ENCODE results near the gene PLCH2. TPM values are rescaled to one million over a fixed set of nuclear protein-coding genes. Genes with fewer than 3 reads are reported as not detected.
"Not testable (repeated sequence)": the region's sequence is repeated elsewhere in the genome, so short reads cannot be mapped to it uniquely, and the experiment has no call there.

Gene PLCH2
- total and polyA plus RNA-seq, 4 donors, result 2.1 to 7.9 (median 3.4) TPM

GRCh38 chr1:2455757-2456156 lies 20.3 kb upstream of the PLCH2 start:
- DNase-seq (no peak), ATAC-seq (ENCODE audit: insufficient read depth, low FRiP score) (no peak)
- H3K4me1 ChIP-seq (ENCODE audit: control insufficient read depth in 5 of 5, insufficient read depth in 5 of 5, low read length in 5 of 5), result peaks cover 0 to 12% (median 0%) of the 10 kb centered on the region in 5 donors
- H3K4me3 ChIP-seq, result no peak overlapping the region
- H3K27ac ChIP-seq (ENCODE audit: low read depth in 1 of 2, low read length in 1 of 2), result no peak overlapping the region
- H3K9me3 ChIP-seq (ENCODE audit: control insufficient read depth in 4 of 4, insufficient read depth in 3 of 4, low read length in 3 of 4), result no peaks in the 10 kb centered on the region
- H3K36me3 ChIP-seq (ENCODE audit: control insufficient read depth in 4 of 4, insufficient read depth in 4 of 4, low read length in 4 of 4), result no peaks in the 10 kb centered on the region
- peaks cover 0 to 12% (median 0%) of the 10 kb centered on the region in 3 donors for H3K27me3 ChIP-seq (ENCODE audit: control insufficient read depth in 3 of 3, insufficient read depth in 3 of 3, low read length in 2 of 3)
- WGBS, 2 donors, result 69 to 80% methylated on average over 18 to 21 of the region's 21 CpGs
- no peak for TF ChIP-seq CTCF (IDR thresholded peaks at IDR 0.05; ENCODE audit: control extremely low read depth, extremely low read depth)
- no peak overlapping the region for H3K9ac ChIP-seq (ENCODE audit: insufficient read depth in 1 of 2, low read length in 2 of 2)

GRCh38 chr1:2457444-2457843 lies 18.6 kb upstream of the PLCH2 start:
- no peak overlapping the region for H3K4me3 ChIP-seq
- no peak overlapping the region for H3K9ac ChIP-seq (ENCODE audit: insufficient read depth in 1 of 2, low read length in 2 of 2)
- peaks cover 0 to 8% (median 0%) of the 10 kb centered on the region in 3 donors for H3K27me3 ChIP-seq (ENCODE audit: control insufficient read depth in 3 of 3, insufficient read depth in 3 of 3, low read length in 2 of 3)
- no peak overlapping the region for H3K27ac ChIP-seq (ENCODE audit: low read depth in 1 of 2, low read length in 1 of 2)
- ATAC-seq (ENCODE audit: insufficient read depth, low FRiP score), result no peak
- WGBS, 2 donors, result 81 to 82% methylated on average over 17 of the region's 17 CpGs
- H3K36me3 ChIP-seq (ENCODE audit: control insufficient read depth in 4 of 4, insufficient read depth in 4 of 4, low read length in 4 of 4), result no peaks in the 10 kb centered on the region
- DNase-seq, result no peak
- H3K9me3 ChIP-seq (ENCODE audit: control insufficient read depth in 4 of 4, insufficient read depth in 3 of 4, low read length in 3 of 4), result no peaks in the 10 kb centered on the region
- H3K4me1 ChIP-seq (ENCODE audit: control insufficient read depth in 5 of 5, insufficient read depth in 5 of 5, low read length in 5 of 5), result peaks cover 0 to 7% (median 0%) of the 10 kb centered on the region in 5 donors
- no peak for TF ChIP-seq CTCF (IDR thresholded peaks at IDR 0.05; ENCODE audit: control extremely low read depth, extremely low read depth)

- peaks cover 0 to 17% (median 1%) of the 10 kb centered on the region in 5 donors for H3K4me1 ChIP-seq (ENCODE audit: control insufficient read depth in 5 of 5, insufficient read depth in 5 of 5, low read length in 5 of 5)
- 84 to 87% methylated on average over 18 of the region's 18 CpGs for WGBS, 2 donors
- H3K9ac ChIP-seq (ENCODE audit: insufficient read depth in 1 of 2, low read length in 2 of 2), result no peak overlapping the region
- DNase-seq, result no peak
- peaks cover 0 to 16% (median 0%) of the 10 kb centered on the region in 3 donors for H3K27me3 ChIP-seq (ENCODE audit: control insufficient read depth in 3 of 3, insufficient read depth in 3 of 3, low read length in 2 of 3)
- ATAC-seq (ENCODE audit: insufficient read depth, low FRiP score), result no peak
- H3K4me3 ChIP-seq, result no peak overlapping the region
- peaks cover 0 to 2% (median 0%) of the 10 kb centered on the region in 4 donors for H3K9me3 ChIP-seq (ENCODE audit: control insufficient read depth in 4 of 4, insufficient read depth in 3 of 4, low read length in 3 of 4)
- TF ChIP-seq CTCF (IDR thresholded peaks at IDR 0.05; ENCODE audit: control extremely low read depth, extremely low read depth), result no peak
- H3K27ac ChIP-seq (ENCODE audit: low read depth in 1 of 2, low read length in 1 of 2), result no peak overlapping the region
- no peaks in the 10 kb centered on the region for H3K36me3 ChIP-seq (ENCODE audit: control insufficient read depth in 4 of 4, insufficient read depth in 4 of 4, low read length in 4 of 4)
These were observed 17.4 kb upstream of the PLCH2 start for GRCh38 chr1:2458687-2459086.

GRCh38 chr1:2459102-2459753 lies 16.9 kb upstream of the PLCH2 start:
- not testable (repeated sequence) for H3K9me3 ChIP-seq (ENCODE audit: control insufficient read depth in 4 of 4, insufficient read depth in 3 of 4, low read length in 3 of 4); H3K27ac ChIP-seq (ENCODE audit: low read depth in 1 of 2, low read length in 1 of 2); H3K9ac ChIP-seq (ENCODE audit: insufficient read depth in 1 of 2, low read length in 2 of 2); H3K36me3 ChIP-seq (ENCODE audit: control insufficient read depth in 4 of 4, insufficient read depth in 4 of 4, low read length in 4 of 4); H3K4me3 ChIP-seq; ATAC-seq (ENCODE audit: insufficient read depth, low FRiP score); DNase-seq
- WGBS, 2 donors, result 74 to 88% methylated on average over 14 to 16 of the region's 16 CpGs
- peaks cover 0 to 23% (median 2%) of the 10 kb centered on the region in 5 donors for H3K4me1 ChIP-seq (ENCODE audit: control insufficient read depth in 5 of 5, insufficient read depth in 5 of 5, low read length in 5 of 5)
- H3K27me3 ChIP-seq (ENCODE audit: control insufficient read depth in 3 of 3, insufficient read depth in 3 of 3, low read length in 2 of 3), result peaks cover 0 to 19% (median 0%) of the 10 kb centered on the region in 3 donors
